GM19328 (cell line): ENCODE data around the gene MUTYH.
A peak's percentile ranks its signal among the peaks of the same experiment; 100 is the strongest.
"Not testable (repeated sequence)": the region's sequence is repeated elsewhere in the genome, so short reads cannot be mapped to it uniquely, and the experiment has no call there.

Source experiments
- ATAC-seq: cut with Tn5 transposase; IDR thresholded peaks from one replicate; pipeline ENCODE4 v1.9.1; 2021; ENCODE audit warnings: mild to moderate bottlenecking, moderate library complexity; ENCODE audit not compliant: unreplicated experiment

The MUTYH gene

GRCh38 chr1:45339789-45340558, at the start of gene MUTYH, which contains the start of gene TOE1:
Gene MUTYH, minus strand, starts transcription at chr1:45340440. Its CDS starts 5,935 bp downstream, at chr1:45334505.
Gene TOE1, plus strand, starts transcription at chr1:45340170. Its CDS starts 83 bp downstream, at chr1:45340253.
- peak; percentile 76 for ATAC-seq

- ATAC-seq = no peak
These were observed 46.0 kb upstream of the MUTYH start for GRCh38 chr1:45386219-45386618.

- ATAC-seq = no peak
These were observed 45.1 kb upstream of the MUTYH start for GRCh38 chr1:45385302-45385701.

GRCh38 chr1:45384213-45384612, 44.0 kb upstream of the MUTYH start:
- ATAC-seq = not testable (repeated sequence)

GRCh38 chr1:45383191-45383590, 43.0 kb upstream of the MUTYH start:
- no peak for ATAC-seq

GRCh38 chr1:45381243-45381642, 41.0 kb upstream of the MUTYH start:
- ATAC-seq = no peak

GRCh38 chr1:45380730-45381129, 40.5 kb upstream of the MUTYH start:
- ATAC-seq = no peak

- ATAC-seq = no peak
These were observed 39.9 kb upstream of the MUTYH start for GRCh38 chr1:45380125-45380524.

GRCh38 chr1:45379524-45379923, 39.3 kb upstream of the MUTYH start:
- no peak for ATAC-seq

GRCh38 chr1:45378184-45378583, 37.9 kb upstream of the MUTYH start:
- no peak for ATAC-seq

- no peak for ATAC-seq
These were observed 35.2 kb upstream of the MUTYH start for GRCh38 chr1:45375104-45376090.

- ATAC-seq = no peak
These were observed 33.3 kb upstream of the MUTYH start for GRCh38 chr1:45373573-45373972.

- peak; percentile 66 for ATAC-seq
These were observed 30.3 kb upstream of the MUTYH start for GRCh38 chr1:45370575-45370974.

GRCh38 chr1:45365051-45365450, 24.8 kb upstream of the MUTYH start:
- ATAC-seq = no peak

- ATAC-seq = no peak
These were observed 24.1 kb upstream of the MUTYH start for GRCh38 chr1:45364294-45364693.

- not testable (repeated sequence) for ATAC-seq
These were observed 20.7 kb upstream of the MUTYH start for GRCh38 chr1:45360981-45361380.

GRCh38 chr1:45359882-45360513, 19.8 kb upstream of the MUTYH start:
- no peak for ATAC-seq

GRCh38 chr1:45356186-45356585, 15.9 kb upstream of the MUTYH start:
- no peak for ATAC-seq

GRCh38 chr1:45355683-45356082, 15.4 kb upstream of the MUTYH start:
- no peak for ATAC-seq

GRCh38 chr1:45354838-45355237, 14.6 kb upstream of the MUTYH start:
- ATAC-seq = no peak

GRCh38 chr1:45353685-45354084, 13.4 kb upstream of the MUTYH start:
- ATAC-seq = no peak
